ENCODE measurements around the gene TRIM2. TPM values are rescaled to one million over a fixed set of nuclear protein-coding genes. Genes with fewer than 3 reads are reported as not detected.

The TRIM2 gene
- total RNA-seq, 1 donor from 2014 or later: 20.2 TPM

DNA sequence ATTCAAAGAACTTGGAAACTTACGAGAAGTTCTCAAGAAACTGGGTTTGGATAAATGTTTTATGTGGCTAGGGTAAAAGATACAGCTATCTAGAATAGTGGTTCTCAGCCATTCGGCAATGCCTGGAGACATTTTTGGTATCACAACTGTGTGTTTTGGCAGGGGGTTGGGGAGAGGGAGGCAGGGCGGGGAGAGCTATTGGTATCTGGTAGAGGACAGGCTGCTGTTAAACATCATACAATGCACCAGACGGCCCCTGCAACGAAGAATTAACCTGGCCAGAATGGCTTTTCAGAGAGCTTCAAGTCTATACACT, 89.5 kb downstream of the TRIM2 start:
- Histone ChIP-seq H3K9me3 (replicated peaks) (peaks cover 1% of the 10 kb centered on the region), H3K27me3 (ENCODE audit: low read depth) (no peaks in the 10 kb centered on the region), H3K36me3 (peaks cover 33% of the 10 kb centered on the region), H3K27ac (replicated peaks) (no peak overlapping the region), H3K4me3 (no peak overlapping the region), H3K4me1 (peaks cover 30% of the 10 kb centered on the region)
- intact Hi-C loops (cut with micrococcal nuclease): no loop called here
- DNase-seq: no peak
- TF ChIP-seq CTCF (IDR thresholded peaks at IDR 0.05; ENCODE audit: borderline replicate concordance): no peak

- peaks cover 4% of the 10 kb centered on the region for H3K9me3 ChIP-seq (replicated peaks)
- no peaks in the 10 kb centered on the region for H3K27me3 ChIP-seq (ENCODE audit: low read depth)
- peaks cover 30% of the 10 kb centered on the region for H3K4me1 ChIP-seq
- H3K27ac ChIP-seq (replicated peaks): no peak overlapping the region
- peaks cover 43% of the 10 kb centered on the region for H3K36me3 ChIP-seq
- H3K4me3 ChIP-seq: no peak overlapping the region
- no peak for DNase-seq
- intact Hi-C loops (cut with micrococcal nuclease): no loop called here
- no peak for TF ChIP-seq CTCF (IDR thresholded peaks at IDR 0.05; ENCODE audit: borderline replicate concordance)
Measured at GRCh38 chr4:153294631-153295030, 90.4 kb downstream of the TRIM2 start.

- TF ChIP-seq CTCF (IDR thresholded peaks at IDR 0.05; ENCODE audit: borderline replicate concordance): no peak
- Histone ChIP-seq H3K9me3 (replicated peaks) (peaks cover 11% of the 10 kb centered on the region), H3K36me3 (peaks cover 49% of the 10 kb centered on the region), H3K4me3 (no peak overlapping the region), H3K27ac (replicated peaks) (no peak overlapping the region), H3K4me1 (peaks cover 30% of the 10 kb centered on the region), H3K27me3 (ENCODE audit: low read depth) (no peaks in the 10 kb centered on the region)
- DNase-seq: no peak
- intact Hi-C loops (cut with micrococcal nuclease): no loop called here
Measured at GRCh38 chr4:153295131-153295755, 91.0 kb downstream of the TRIM2 start.

GRCh38 chr4:153296040-153296823, 92.0 kb downstream of the TRIM2 start:
- H3K4me3 ChIP-seq: no peak overlapping the region
- TF ChIP-seq CTCF (IDR thresholded peaks at IDR 0.05; ENCODE audit: borderline replicate concordance): no peak
- peaks cover 57% of the 10 kb centered on the region for H3K36me3 ChIP-seq
- no peaks in the 10 kb centered on the region for H3K27me3 ChIP-seq (ENCODE audit: low read depth)
- peaks cover 11% of the 10 kb centered on the region for H3K9me3 ChIP-seq (replicated peaks)
- intact Hi-C loops (cut with micrococcal nuclease): no loop called here
- no peak overlapping the region for H3K27ac ChIP-seq (replicated peaks)
- H3K4me1 ChIP-seq: peaks cover 30% of the 10 kb centered on the region
- no peak for DNase-seq

DNA sequence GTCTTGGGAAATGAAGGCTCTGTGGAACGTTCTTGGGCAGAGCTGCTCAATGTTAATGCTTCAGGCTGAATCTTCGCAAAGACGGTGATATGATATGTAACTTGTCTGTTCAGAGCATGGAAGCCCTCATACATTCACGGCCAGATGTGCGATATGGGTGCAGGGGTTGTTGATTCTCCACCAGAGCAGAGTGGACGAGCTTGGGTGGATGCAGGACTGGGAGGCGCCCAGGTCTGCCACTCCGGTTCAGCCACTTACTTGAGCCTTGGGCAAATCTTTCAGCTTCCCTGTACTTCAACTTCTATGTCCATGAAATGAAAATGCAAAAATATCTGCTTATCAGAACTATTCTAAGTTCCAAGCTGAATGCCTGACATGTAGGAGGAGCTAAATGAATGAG, 92.9 kb downstream of the TRIM2 start:
- H3K36me3 ChIP-seq: peaks cover 63% of the 10 kb centered on the region

More for the DNA sequence above, 92.9 kb downstream of the TRIM2 start:
- Histone ChIP-seq H3K4me1 (peaks cover 30% of the 10 kb centered on the region), H3K4me3 (no peak overlapping the region), H3K27ac (replicated peaks) (no peak overlapping the region), H3K9me3 (replicated peaks) (peaks cover 11% of the 10 kb centered on the region), H3K27me3 (ENCODE audit: low read depth) (no peaks in the 10 kb centered on the region)
- intact Hi-C loops (cut with micrococcal nuclease): no loop called here
- no peak for DNase-seq
- TF ChIP-seq CTCF (IDR thresholded peaks at IDR 0.05; ENCODE audit: borderline replicate concordance): no peak
